ENCODE results near the gene CFAP77.
A peak's percentile ranks its signal among the peaks of the same experiment; 100 is the strongest.

Gene CFAP77

DNA sequence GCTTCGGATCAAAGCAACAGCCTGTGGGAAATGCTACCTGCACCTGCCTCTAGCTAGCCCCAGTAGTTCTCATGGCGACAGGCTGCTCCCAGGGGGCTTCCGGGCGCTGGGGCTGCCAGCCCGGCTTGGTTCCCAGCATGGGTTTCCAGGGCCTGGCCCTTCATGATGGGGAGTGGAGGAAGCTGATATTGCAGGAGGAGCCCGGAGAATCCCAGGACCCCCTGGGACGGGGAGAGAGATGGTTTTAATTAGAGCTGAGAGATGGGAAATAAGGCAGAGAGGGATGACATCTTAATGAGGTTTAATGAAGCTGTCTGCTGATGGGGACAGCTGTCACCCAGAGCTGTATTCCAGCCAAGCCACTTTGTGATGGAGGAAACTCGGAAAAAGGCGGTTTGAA, 78.6 kb downstream of the CFAP77 start:
- no peak for DNase-seq (ENCODE audit: low spot score)

DNA sequence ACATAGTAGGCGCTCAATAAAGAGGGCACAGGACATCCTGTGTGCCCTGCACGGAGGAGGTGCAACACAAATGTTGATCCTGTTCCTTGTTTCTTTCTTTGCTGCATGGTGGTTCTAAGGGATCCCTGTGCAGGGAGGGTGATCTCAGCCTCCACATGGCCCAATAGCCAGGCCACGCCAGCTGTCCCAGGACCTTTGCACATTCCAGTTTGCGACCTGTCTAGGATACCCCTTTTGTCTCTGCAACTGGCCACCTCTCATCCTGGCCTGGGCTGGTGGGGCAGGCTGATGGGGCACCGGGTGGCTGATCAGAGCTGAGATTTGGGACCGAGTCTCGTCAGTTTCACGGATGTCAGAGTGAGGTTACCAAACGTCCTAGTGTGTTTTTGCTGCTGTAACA, 79.5 kb downstream of the CFAP77 start:
- DNase-seq (ENCODE audit: low spot score) = no peak

DNA sequence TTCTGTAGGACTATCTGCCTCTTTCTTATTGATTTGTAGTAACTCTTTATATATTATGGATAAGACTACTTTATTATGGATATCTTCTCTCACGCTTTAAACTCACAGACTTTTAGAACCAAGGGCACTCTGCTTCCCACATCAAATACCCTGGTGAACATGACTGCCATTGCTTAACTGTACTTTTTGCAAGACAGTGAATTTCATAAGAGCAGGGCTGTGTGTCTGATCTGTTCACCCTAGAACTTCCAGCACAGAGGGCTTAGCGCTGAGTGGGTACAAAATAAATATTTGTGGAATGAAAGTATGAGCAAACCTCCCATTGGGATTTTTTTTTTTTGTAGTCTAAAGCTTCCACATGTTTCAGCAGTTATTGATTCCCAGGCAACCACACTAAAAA, 84.8 kb downstream of the CFAP77 start:
- DNase-seq (ENCODE audit: low spot score) = no peak

DNA sequence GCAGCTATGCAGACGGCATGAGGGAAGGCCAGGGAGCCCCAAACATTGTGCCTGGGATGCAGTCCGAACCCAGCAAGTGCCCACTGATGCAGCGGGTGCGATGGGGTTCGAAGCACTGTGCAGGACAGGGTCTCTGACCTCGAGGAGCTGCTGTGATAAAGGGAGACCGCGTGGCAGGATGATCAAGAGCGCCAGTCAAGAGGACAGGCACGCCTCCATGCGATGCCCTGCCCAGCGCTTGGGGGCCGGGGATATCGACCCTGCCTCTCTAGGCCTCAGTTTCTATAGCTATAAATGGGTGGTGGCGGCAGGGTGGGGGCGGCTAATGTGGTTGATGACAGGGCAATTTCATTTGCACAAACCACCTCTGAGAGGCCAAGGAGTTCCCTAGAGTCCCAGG, 87.7 kb downstream of the CFAP77 start:
- no peak for DNase-seq (ENCODE audit: low spot score)

DNA sequence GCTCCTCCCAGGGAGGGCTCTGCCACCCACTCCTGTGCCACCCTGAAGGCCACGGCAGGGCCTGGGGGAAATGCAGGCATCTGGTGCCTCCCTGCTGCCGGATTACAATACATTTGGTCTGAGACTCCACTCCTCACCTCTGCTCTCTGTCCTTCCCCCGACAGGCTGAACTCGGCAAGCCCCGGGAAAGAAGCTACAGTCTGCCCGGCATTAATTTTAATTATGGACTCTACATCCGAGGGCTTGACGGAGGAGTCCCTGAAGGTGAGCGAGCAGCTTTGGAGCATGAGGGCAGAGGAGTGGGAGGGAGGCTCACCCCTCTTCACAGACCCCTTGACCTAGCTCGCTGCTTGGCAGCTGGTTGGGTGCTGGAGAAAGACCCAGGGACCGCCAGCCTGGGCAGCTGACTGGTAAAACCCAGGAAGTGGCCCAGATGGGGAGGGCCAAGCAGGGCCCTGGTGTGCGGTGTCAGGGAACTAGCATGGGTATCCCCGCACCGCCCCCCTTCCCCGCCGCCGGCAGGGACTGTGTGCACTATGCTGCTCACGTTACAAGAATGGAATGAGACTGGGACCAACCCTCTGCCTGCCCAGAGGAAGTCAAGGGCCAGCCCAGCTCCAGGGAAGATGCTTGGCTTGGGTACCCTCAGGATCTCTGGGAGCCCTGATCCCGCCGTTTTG, 88.7 kb downstream of the CFAP77 start:
- DNase-seq (ENCODE audit: low spot score) = no peak

DNA sequence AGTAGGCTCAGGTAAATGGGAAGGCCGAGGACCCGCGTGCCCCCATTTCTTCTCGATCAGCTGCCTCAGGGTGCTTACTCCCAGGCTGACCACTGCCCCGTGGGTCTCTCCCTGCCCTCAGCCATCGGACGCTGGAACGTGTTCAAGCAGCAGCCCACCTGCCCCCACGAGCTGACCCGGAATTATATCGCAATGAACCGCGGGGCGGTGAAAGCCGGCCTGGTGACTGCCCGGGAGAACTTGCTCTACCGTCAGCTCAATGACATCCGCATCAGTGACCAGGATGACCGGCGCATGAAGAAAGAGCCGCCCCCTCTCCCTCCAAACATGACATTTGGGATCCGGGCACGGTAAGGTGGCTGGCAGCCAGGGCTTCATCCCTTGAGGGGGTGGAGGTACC, 89.2 kb downstream of the CFAP77 start:
- no peak for DNase-seq (ENCODE audit: low spot score)

DNA sequence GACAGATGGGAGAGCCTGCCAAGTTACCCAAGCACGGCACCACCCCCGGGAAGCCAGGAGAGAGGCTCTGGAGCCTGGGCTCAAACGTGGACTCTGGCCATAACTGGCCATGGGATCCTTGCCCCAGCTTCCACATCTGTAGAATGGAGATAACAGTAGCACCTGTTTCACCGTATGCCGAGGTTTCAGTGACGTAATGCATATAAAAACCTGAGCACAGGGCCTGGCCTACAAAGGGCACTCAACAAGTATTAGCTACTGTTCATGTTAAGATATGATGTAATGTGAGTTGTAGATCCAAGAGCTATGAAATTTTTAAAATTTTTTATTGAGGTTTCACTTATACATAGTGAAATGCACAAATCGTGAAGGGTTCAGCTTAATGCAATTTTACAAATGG, 90.2 kb downstream of the CFAP77 start:
- no peak for DNase-seq (ENCODE audit: low spot score)

DNA sequence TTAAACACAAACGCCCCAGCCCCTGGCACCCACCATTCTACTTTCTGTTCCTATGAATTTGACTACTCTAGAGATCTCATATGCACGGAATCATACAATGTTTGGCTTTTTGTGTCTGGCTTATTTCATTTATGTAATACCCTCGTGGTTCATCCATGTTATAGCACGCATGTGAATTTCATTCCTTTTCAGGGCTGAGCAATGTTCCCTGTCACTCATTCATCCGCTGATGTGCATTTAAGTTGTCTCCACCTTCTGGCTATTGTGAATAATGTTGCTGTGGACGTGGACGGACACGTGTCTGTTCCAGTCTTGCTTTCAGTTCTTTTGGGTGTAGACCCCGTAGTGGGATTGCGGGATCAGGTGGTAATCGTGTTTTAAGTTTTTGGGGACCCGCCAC, 92.5 kb downstream of the CFAP77 start:
- DNase-seq (ENCODE audit: low spot score) = no peak

DNA sequence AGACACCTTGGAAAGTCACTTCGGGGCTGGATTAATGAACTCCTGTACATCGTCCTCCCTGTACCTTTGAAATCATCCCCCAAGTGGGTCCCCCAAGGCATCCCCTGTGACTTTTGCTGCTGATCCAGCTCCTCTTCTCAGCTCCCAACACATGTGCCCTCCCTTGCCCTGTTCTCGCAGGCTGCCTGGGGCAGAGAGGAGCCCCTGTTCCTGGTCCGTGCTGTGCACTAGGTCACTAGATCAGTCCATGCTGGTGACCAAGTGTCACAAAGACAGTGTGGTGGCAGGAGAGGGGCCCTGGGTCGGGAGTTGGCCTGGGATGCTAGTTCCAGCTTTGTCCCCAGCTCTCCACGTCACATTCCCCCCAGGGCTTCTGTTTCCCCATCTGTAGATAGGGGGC, 93.1 kb downstream of the CFAP77 start:
- DNase-seq (ENCODE audit: low spot score) = no peak

DNA sequence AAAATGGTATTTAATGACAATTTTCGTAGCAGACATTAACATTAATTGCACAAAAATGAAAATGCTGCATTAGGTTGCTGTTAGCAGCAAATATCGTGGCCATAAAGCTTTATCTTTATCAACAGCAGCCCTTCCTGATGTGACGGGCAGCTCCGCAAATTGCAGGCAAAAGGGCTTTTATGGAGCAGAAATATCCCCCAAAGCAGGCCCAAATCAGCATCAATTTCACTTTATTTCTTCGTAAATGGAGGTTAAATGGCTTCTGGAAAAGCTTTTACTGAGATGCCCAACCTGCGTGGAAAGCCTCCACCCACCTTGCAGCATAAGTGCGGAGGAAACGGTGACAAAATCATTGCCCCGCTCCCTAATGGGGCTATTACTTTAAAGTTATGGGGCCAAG, 94.5 kb downstream of the CFAP77 start:
- DNase-seq (ENCODE audit: low spot score) = no peak

DNA sequence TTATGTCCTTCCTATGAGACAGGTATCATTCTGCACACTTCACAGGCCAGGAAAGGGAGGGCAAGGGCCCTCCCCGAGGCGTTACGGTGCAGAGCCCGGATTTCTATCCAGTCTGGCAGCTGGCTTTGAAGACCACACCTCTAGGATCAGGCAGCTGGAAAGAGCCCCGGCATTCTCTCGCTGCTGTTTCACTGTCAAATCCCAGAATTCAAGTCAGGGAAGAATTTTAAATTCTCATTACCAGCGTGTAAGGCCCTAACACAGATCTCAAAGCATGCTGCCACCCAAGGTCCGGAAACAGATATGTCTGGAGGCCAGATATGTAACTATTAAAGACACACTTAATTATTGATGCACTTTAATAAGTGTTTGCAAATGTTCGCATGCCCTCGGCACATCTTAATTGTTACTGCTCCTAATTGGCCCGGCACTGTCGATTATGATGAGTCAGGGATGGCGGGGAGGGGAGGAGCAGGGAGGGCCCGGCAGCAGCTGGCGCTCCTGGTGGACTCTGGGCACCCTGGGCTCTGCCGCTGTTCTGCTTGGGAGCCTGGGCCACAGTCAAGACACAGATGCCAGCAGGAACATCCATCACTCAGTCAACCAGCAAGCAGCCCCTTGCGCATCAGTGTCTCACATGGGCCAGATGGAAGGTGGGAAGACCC, 96.1 kb downstream of the CFAP77 start:
- no peak for DNase-seq (ENCODE audit: low spot score)

DNA sequence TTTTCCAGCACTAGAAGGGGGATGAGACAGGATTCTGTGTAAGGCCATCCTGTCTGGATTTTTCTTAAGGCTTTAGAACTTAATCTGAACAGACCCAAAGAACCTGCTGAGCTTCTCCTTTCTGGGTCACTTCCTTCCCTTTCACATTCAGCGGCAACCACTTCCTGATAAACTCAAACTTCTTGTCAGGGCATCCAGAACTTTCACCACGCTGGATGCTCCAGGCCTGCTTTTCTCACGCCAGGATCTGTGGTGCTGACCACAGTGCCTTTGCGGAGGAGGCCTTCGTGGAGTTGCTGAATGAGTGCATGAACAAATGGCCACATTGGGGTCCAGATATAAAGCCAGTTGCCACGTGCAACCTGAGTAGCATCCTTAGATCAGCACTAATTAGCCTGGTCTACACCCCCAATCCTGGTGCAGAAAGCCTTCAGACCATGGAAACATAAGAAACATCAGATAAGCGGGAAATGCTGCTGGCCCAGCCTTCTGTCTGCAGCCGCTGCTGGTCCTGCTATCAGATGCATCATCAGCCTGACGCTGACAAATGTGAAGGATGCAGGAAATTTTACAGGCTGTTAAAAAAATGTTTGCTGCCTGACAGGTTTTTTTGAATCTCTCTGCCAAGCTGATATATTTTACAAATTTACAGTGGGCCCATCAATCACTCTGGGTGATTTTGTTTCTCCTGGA, 97.1 kb downstream of the CFAP77 start:
- DNase-seq (ENCODE audit: low spot score) = no peak

DNA sequence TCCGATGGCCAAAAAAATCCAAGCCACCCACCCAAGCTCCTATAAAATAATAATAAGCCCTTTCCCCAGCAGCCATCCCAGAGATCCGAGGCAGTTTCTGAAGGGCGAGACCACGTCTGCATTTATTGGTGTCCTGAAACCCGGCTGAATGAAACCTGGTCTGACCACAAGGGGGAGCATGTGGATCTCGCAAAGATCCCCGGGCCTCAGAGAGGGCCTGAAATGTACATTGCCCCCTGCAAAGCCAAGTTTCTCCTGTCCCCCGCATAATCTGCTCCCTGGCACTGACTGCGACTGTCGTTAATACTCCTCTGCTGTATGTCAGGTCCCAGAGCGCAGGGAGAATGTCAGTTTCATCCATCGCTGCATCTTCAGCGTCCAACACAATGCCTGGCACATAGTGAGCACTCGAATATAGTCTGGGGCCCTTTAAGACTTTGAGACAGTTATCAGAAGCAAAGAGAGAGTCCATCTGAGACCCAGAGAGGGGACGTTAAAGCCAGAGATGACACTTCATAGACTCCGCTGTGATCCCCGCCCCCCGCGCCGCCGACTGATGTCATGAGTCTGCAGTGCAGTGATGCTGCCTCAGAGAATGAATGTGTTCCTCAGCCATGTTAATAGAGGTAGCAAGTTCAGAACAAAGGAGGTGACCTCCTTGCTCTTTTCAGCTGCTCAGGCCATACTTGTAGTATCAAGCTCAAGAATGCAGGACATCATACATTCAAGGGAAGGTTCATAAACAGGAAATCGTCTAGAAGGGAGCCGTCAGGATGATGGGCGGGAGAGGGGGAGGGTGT, 97.9 kb downstream of the CFAP77 start:
- DNase-seq (ENCODE audit: low spot score) = peak; percentile 93

DNA sequence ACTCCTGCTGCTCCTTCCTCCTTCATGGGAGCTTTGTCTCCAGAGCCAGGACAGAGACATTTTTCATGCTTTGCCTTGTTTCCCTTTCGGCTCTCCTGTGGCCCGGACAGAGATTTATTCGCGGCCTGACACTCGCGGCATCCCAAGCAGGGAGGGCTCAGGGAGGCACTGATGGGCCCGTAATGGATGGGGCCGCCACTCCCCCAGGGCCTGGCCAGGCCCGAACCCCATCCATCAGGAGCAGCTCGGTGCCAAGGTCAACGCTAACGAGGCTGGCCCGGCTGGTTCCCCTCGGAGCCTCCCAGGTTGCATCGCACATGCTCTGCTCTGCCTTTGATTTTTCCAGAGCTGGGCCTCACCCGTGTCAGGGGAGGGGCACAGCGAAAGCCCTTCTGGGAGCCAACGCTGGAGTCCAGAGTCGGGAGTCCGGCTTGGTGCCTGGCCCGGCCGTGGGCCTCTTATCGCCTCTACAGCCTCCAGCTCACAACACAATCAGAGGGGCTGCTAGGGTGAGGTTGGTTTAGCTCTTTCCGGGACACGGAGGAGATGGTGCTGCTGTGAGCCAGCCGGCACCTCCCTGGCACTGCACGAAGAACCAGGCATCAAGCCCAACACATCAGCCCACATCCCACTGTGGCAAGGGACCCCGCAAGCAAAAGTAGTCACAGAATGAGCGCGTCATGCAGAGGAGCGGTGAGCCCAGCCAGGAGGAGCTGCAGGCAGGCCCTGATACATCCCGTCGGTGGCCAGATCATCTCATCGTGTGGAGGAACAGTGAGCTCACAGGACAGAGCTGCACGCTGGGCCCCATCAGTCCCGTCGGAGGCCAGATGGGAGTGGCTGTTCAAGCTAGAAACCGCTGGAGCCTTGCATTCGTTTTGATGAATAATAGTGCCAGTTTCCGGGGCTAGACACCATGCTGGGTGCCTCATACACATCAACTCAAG, 100.2 kb downstream of the CFAP77 start:
- no peak for DNase-seq (ENCODE audit: low spot score)

DNA sequence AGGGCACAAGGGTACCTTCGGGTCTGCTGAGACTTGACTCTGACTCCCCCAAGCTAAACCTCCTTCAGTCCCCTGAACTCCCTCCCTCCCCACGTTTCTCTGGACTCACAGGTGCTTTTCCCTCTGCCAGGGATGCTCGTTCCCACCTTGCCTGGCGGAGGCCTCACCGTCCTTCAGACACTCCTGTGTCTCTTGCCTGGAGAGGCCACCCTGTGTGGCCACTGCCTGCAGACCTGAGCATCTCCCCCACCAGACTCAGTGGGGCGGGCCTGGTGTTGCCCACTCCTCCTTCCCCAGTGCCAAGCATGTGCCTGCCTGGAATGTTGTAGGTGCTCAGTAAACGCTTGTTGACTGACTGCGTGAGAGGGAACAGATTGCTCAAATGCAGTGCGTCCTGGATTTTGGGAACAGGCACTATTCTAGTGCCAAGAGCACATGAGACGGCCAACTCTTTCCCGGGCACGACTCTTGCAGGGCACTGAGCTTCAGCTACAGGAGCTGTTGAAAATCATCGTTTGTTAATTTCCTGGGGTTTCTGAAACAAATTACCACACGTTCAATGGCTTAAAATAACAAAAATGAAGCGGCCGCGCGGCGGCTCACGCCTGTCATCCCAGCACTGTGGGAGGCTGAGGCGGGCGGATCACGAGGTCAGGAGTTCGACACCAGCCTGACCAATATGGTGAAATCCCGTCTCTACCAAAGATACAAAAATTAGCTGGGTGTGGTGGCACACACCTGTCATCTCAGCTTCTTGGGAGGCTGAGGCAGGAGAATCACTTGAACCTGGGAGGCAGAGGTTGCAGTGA, 101.4 kb downstream of the CFAP77 start:
- DNase-seq (ENCODE audit: low spot score) = no peak

DNA sequence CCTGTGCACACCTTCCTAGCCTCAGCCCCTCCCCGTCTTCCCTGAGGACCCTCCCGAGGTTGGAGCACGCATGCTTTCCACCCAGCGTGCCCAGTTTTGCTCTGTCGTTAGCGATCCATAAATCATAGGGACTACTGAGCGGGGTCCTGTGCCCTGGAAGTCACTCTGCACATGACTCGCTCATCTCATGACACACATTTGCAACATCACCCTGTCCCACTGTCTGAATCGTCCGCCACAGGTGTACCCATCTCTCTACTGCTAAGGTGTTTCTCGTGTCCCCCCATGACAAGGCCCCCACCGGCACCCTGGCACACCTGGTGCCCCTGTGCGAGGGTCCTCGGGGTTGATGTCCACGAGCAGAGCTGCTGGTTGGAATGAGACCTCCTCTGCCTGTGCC, 103.4 kb downstream of the CFAP77 start:
- no peak for DNase-seq (ENCODE audit: low spot score)

DNA sequence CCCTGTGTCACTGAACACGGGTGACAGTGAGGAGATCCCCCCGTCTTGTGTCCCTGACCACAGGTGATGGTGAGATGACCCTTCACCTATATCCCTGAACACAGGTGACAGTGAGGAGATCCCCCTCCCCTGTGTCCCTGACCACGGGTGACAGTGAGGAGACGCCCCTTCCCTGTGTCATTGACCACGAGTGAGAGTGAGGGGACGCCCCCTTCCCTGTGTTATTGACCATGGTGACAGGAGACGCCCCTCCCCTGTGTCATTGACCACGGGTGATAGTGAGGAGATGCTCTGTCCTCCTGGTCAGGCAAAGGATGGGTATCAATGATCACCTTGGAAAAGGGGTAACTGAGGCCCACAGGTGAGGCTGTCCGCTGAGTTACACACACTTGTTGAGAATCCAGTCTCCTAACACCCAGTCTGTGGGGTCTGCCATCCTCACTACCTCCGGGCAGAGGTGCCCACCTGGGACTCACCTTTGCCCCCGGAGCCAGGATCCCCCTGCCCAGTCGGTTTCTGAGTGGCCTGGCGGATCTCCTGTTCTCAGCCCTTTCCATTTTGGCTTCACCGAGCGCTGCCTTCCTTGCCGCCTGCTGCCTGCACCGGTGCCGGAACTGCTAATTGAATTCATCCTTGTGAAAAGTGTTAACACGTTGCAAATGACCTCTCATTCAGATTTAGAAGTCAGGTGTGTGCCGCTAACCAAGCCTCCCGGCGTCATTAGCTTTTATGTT, 104.2 kb downstream of the CFAP77 start:
- DNase-seq (ENCODE audit: low spot score) = no peak

DNA sequence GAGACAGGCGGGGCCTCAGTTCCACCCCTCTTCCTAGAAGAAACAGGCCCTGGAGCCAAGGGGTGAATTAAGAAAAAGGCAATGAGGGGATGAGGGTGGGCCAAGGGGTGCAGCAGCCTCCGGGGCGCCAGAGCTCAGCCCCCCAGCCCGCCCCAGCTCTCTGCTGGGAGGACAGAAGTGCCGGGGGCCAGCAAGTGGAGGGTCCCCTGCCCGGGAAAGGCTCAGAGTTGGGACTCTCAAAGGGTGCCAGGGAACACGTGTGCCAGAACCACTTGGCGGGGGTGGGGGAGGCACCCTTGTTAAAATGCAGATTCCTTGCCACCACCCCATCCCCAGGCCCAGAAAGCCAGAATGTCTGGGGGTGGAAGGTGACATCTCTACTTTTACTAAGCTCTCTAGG, 104.8 kb downstream of the CFAP77 start:
- no peak for DNase-seq (ENCODE audit: low spot score)

DNA sequence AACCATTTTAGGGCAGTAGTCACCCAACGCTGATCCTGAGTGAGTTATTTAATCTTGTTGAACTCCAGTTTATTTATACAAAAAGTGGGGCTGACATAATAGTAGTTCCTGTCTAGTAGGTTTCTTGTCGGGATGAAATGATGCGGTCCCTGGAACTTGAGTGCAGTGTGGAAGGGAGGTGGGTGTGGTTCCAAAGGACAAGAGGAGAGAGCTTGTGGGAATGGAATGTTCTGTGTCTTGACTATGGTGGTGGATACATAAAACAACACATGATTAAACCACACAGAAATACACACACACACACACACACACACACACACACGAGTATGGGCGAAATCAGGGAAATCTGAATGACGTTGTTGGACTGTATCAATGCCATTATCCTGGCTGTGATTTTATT, 106.3 kb downstream of the CFAP77 start:
- no peak for DNase-seq (ENCODE audit: low spot score)

DNA sequence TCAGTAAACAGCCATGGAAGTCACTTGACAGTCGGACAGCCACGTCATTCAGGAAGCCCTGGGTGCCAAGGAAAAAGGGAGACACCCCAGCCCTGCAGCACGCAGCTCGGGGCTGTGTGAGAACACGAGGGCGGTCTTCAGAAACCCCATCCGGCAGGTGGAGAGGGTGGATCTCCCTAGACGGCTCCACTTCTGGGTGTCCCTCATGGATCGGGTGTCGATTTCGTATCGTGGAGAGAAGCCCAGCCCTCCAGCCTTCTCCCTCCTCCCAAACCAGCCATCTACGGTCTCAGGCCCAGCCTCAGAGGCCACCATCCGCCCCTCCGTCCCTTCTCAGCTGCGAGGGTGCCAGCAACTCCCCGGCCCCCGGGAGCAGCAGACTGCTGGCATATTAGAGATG, 106.9 kb downstream of the CFAP77 start:
- DNase-seq (ENCODE audit: low spot score) = no peak

All from HuH-7 (cell line).